Putamen (tissue), 1 donor: Measurements from ENCODE around the gene MYD88.
"Not testable (repeated sequence)": the region's sequence is repeated elsewhere in the genome, so short reads cannot be mapped to it uniquely, and the experiment has no call there.

Experiments used
- DNase-seq: peaks from one replicate; pipeline ENCODE4 v3.0.0-alpha.2; 2016; ENCODE audit warnings: low spot score

The MYD88 gene

DNA sequence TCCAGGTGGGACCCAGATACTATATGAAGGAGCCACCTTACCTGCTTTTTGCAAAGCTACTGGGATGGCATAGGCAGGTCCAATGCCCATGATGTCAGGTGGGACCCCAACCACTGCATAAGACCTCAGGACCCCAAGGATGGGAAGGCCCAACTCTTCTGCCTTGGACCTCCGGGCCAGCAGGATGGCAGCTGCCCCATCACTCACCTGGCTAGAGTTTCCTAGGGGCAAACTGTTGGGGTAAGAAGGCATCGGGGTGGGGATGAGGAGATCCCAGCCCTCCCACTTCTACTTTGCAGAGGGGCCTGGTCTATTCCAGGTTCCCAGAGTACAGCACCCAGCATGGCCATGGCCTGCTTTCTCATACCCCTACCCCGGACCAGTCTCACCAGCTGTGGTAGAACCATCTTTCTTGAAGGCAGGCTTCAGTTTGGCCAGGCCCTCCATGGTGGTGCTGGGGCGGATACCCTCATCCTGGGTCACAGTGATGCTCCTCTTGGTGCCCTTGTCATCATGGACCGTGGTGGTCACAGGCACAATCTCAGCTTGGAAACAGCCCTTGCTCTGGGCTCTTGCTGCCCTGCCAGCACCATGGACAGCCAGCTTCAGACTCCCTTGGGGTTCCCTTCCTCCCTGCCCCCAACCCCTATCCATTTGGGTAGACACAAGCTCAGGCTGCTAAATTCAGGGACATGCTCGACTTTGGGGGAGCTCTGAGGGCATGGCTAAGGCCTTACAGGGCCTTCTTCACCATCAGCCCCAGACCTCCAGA, 12.2 kb upstream of the MYD88 start:
- no peak for DNase-seq

DNA sequence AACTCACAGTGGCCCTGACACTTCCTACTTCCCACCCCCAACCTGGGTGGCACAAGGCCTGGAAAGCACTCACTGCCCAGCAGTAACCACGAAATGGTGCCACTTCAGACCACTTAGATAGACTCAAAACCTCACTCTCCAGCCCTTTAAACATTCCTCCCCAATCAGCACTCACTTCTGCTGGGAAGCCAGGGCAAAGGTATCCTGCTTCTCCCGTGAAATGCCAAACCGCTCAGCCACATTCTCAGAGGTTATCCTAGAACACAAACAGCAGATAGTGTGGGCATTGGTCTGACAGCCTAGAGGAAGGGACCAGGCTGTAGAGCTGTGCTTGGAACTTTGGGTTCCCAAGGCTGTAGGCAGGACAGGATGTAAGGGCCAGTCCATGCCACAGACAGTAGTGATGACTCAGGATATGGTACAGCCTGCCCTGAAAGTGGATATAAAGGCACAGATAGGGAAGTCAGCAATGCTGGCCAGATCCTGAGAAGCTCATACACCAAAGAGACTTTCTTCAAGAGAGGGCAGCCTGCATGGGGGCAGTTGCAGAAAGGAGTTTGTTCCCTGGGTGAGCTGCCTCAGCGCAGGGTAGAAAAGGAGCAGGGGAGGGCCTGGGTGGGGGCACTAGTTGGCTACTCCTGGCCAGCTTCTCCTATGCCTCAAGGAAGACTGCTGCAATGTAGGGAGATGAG, 10.7 kb upstream of the MYD88 start:
- DNase-seq: no peak

DNA sequence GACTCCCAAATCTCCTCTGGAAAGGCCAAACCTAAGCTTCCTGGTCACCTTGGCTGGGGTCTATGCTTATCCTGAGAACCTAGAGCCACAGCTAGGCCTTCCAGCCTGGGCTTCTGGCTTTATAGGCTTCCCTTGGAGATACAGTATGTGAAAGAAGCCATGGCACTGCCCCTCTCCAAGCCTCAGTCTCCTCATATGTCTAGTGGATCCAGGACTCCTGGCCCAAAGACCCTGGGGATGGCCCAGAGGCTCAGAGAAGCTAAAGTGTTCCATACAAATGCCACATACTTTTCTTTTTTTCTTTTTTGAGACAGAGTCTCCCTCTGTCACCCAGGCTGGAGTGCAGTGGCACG, 10.2 kb upstream of the MYD88 start:
- no peak for DNase-seq

DNA sequence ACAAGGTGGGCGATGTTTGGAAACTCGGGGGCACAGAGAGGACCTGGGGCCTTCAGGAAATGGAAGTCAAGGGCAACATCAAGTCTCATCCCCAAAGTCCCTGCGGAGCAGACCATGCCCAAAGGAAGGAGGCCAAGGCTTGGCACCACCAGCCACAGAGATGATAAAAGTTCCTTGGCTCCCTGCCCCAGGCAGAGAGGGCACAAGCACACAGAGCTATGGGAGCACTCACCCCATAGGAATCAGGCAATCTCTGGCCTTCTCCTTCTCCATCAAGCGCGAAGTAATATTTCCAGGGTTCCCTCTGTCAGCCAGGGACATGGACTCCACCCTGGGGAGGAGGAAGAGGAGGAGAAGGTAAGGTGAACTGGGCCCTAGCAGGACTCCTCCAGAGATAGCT, 9.4 kb upstream of the MYD88 start:
- DNase-seq: no peak

DNA sequence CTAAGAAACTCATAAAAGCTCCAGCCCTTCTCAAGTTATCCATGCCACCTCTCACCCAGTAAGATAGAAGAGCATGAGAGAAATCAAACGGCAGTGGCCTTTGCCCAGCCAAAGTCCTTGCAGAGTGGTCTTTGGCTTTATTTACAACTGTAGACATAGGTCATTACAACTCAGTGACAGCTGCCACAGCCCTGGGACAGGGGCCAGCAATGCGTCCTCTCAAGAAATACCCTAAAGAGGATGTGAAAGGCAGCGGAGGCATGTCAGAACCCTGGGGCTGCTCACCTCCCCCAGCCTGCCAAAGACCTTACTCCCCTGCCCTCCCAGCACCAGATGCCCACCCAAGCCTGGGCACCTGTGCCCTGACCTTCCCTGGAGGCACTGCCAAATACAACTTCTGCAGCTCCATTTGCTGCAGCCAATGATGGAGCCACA, 7.8 kb upstream of the MYD88 start:
- no peak for DNase-seq

DNA sequence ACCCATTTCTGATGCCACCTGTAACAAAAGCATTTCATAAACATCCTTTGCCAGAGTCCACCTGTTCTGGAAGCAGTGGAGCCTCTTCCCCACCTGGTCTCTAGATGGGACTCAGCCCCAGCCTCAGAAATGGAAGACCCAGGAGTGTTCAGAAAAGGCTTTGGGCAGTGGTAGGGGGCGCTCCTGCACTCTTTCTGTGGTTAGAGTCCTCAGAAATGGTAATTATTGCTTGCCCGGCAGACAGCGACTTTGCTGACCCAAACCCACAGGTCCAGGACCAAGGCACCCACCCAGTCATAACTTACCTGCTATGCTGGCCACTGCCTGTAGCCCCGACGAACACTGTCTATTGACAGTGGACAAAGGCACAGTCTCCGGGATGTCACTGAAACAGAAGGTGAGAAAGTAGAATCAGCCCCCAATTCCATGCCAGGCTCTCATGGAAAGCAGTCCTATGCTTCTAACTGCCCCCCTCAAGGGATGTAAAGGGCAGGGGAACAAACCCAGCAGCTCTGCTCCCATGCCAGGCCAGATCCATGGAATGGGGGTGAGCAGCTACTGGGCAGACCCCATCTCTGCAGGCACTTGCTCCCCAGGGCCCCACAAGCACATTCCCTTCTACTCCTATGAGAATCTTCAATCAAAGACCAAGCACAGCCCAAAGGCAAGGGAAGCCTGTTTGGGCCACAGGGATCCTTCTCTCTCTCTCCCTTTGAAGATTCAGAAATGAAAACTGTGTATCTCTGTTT, 6.7 kb upstream of the MYD88 start:
- DNase-seq: no peak

DNA sequence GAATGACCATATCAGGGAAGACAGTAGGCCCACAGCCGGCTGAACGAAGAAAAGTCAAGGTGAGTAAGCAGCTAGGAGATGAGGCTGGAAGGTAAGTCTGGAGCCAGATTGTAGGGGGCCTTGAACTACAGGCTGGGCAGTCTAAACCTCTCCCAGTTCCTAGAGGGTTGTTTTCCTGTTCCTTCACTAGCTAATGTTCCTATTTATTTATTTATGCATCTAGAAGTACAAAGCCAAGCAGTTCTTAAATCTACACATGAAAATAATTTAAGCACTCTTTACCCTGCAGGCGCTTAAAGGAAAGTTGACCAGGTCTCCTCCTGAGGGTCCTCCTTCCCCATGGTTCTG, 5.3 kb upstream of the MYD88 start:
- no peak for DNase-seq

DNA sequence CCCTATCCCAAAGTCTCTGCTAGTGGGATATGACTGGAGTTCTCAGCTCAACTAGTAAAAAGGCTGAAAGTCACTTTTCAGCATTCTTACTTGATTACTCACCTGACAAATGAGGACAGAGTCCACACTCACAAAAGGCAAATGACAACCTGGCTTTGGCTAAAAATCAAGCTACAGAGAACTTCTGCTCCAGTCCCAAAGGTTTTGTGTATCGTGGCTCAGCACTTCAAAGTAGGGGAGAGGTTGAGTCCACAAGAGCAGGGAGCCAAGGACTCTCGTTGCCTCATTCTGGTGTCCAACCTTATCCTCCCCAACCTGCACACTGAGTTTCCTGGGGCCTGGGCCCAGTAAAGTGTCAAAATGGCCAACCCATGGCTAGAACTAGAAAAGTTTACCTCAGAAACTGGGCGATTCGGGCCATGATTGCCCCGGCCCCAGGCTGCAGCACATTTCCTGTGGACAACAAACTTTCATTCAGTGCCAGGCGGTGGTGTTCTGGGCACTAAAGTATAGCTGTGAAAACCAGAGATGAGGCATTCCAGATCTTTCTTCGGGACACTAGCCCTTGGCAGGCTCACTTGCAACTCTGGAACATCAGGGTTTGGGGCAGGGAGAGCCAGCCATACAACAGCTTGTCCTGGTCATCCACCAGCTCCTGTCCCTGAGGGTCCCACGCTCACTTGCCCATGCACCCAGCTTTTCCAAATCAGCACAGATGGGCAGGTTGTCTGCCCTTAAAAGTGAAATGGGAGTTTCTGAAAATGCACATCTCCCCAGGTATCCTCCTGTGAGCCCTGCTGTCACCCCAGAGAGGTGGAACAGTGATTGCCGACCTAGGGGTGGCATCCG, 4.7 kb upstream of the MYD88 start:
- no peak for DNase-seq

DNA sequence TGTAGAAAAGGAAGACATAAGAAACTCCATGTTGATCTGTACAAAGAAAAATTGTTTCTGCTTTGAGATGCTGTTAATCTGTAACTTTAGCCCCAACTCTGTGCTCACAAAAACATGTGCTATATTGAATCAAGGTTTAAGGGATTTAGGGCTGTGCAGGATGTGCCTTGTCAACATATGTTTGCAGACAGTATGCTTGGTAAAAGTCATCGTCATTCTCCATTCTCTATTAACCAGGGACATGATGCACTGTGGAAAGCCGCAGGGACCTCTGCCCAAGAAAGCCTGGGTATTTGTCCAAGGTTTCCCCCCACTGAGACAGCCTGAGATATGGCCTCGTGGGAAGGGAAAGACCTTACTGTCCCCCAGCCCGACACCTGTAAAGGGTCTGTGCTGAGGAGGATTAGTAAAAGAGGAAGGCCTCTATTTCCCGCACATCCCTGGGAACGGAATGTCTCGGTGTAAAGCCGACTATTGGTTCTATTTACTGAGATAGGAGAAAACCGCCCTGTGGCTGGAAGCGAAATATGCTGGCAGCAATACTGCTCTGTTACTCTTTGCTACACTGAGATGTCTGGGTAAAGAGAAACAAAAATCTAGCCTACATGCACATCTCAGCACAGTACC, 3.8 kb upstream of the MYD88 start:
- DNase-seq: not testable (repeated sequence)

DNA sequence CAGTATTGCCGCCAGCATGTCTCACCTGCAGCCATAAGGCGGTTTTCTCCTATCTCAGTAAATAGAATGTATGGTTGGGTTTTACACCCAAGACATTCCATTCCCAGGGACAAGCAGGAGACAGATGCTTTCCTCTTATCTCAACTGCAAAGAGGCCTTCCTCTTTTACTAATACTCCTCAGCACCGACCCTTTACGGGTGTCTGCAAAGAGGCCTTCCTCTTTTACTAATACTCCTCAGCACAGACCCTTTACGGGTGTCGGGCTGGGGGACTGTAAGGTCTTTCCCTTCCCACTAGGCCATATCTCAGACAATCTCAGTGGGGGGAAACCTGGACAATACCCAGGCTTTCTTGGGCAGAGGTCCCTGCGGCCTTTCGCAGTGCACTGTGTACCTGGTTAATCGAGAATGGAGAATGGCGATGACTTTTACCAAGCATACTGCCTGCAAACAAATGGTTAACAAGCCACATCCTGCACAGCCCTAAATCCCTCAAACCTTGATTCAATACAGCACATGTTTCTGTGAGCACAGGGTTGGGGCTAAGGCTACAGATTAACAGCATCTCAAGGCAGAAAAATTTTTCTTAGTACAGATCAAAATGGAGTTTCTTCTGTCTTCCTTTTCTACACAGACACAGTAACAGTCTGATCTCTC, 2.7 kb upstream of the MYD88 start:
- not testable (repeated sequence) for DNase-seq

DNA sequence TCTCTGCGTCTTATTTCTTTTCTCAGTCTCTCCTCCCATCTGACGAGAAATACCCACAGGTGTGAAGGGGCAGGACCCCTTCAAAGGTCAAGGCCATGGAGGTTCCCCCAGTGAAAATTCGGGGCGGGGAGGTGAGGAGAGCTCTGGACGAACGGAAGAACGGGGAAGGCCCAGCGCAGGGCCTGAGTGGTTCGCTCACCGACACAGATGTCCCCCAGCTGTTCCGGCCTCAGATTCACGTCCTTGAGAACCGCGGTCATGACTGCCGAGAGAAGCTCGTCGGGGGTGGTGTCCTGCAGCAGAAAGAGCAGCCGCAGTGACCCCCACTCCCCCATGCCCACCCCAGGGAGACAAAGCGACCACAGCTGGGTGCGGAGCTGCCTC, 2.1 kb upstream of the MYD88 start:
- DNase-seq: no peak

DNA sequence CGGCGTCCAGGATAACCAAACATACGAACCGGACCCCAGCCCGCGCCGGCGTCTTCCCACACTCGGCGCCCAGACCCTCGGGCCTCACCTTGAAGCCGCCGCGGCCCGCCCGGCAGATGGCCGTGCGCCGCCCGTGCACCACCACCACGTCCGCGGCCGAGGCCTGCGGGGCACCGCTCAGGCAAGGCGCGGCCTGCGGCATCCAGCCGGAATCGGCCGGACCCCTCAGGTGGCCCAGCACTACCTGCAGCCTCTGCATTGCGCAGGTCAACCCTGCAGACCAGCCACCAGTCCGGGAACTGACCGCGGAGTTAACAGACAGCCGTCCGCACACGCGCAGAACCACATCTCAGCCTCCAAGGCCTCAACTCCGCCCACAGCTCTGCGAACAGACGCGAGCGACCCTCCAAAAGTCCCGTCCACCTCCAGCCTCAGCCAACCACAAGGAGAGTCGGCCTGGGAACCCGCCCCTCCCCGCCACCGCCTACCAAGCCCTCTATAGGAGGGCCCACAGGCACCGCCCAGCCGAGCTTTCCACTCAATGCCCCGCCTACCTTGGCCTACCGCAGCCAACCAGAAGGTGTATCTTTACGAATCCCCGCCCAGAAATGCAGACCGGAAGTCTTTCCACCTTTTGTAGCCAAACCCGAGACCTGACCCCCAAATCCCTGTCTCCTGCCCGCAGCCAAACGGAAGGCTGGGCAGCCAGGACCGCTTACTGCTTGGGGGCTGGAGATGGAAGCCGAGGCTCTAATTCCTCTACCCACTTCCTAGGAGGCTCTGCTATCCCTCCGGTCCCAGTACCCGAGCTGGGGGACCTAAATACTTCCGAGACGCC, 1.5 kb upstream of the MYD88 start, which contains the start of gene ACAA1:
ACAA1 (minus strand) TSS at position 351 of the 838 bp plus-strand sequence; CDS start at position 259, 92 bp downstream.
- peak; percentile 99 for DNase-seq

DNA sequence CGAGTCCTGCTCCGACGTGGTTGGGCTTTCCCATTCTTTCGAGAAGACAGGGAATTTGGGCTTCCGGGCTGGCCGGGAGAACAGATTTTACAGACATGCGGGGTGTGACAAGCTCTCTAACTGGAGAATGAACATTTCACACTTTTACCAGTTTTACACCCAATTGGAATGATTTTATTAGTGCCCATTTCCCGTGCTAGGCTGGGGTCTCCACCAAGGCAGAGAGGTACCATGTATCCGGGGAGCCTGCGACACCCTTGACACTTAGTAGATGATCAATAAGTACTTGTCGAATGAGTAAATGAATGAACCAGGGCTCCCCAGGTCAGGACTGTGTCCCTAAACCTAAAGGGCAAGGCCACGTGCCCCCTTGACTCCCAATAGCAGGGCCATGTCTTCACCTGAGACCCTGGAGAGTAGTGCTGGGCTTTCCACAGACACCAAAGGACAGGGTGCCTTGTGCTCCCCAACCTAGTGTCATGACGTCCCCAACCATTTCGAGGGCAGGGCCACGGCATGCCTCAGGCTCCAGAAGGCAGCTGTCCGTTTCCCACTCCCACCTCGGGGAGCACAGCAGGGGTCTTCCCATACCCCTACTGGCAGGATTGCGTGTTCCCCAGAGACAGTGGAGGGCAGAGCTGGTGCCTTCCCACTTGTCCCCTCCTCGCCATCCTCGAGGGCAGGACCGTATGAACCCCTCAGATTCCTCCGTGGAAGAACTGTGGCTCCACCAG, 679 bp upstream of the MYD88 start:
- DNase-seq: no peak

DNA sequence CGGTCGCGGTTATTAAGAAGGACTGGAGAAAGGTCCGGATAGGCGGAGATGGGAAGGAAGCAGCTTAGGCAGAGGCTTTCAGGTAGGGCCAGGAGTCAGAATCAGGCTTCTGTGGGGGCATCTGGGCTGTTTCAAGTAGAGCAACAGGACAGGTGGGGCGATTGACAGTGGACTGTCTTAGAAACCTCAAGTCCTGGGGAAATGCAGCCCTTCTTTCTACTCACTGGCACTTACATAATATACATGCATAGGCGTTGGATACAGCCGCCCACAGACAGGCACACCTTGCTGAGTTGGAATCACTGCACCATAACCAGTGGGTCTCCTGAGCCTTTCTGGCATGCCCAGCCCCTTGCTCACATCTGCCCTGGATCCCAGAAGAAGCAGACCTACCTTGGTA, 730 bp downstream of the MYD88 start:
- DNase-seq: no peak

DNA sequence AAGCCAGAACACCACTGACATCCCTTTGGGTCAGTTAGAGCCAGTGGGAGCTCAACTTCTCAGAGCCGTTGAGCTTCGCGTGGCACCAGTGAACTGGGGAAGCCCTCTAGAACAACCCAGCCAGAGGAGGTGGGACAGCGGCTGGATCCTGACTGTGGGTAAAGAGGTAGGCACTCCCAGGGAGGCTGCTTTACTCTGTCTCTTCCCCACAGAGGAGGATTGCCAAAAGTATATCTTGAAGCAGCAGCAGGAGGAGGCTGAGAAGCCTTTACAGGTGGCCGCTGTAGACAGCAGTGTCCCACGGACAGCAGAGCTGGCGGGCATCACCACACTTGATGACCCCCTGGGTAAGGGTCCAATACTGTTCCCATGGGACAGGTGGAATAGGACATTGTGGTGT, 1.2 kb downstream of the MYD88 start:
- no peak for DNase-seq

DNA sequence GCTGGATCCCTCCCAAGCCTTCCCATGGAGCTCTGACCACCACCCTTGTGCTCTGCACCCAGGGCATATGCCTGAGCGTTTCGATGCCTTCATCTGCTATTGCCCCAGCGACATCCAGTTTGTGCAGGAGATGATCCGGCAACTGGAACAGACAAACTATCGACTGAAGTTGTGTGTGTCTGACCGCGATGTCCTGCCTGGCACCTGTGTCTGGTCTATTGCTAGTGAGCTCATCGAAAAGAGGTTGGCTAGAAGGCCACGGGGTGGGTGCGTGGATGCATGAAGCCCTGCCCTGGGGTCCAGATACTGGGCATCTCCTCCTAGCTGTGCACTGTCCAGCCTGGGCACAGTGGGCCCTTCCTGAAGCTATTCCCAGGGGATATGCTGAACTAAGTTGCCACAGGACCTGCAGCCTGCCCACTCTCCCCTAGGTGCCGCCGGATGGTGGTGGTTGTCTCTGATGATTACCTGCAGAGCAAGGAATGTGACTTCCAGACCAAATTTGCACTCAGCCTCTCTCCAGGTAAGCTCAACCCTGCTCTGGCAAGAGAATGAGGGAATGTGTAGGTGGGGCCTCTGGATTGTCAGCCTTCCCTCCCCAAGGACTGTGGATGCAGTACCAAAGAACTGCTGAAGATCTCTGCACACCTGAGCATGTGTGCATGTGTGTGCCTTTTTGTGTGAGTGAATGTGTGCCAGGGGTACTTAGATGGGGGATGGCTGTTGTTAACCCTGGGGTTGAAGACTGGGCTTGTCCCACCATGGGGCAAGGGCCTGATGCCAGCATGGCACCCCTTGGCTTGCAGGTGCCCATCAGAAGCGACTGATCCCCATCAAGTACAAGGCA, 2.1 kb downstream of the MYD88 start:
- DNase-seq: no peak

DNA sequence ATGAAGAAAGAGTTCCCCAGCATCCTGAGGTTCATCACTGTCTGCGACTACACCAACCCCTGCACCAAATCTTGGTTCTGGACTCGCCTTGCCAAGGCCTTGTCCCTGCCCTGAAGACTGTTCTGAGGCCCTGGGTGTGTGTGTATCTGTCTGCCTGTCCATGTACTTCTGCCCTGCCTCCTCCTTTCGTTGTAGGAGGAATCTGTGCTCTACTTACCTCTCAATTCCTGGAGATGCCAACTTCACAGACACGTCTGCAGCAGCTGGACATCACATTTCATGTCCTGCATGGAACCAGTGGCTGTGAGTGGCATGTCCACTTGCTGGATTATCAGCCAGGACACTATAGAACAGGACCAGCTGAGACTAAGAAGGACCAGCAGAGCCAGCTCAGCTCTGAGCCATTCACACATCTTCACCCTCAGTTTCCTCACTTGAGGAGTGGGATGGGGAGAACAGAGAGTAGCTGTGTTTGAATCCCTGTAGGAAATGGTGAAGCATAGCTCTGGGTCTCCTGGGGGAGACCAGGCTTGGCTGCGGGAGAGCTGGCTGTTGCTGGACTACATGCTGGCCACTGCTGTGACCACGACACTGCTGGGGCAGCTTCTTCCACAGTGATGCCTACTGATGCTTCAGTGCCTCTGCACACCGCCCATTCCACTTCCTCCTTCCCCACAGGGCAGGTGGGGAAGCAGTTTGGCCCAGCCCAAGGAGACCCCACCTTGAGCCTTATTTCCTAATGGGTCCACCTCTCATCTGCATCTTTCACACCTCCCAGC, 2.9 kb downstream of the MYD88 start:
- no peak for DNase-seq

DNA sequence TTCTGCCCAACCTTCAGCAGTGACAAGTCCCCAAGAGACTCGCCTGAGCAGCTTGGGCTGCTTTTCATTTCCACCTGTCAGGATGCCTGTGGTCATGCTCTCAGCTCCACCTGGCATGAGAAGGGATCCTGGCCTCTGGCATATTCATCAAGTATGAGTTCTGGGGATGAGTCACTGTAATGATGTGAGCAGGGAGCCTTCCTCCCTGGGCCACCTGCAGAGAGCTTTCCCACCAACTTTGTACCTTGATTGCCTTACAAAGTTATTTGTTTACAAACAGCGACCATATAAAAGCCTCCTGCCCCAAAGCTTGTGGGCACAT, 3.5 kb downstream of the MYD88 start:
- DNase-seq: no peak
